GM21515 (cell line): ENCODE measurements around the gene SLC20A1.
A peak's percentile ranks its signal among the peaks of the same experiment; 100 is the strongest.

Experiments
- ATAC-seq: cut with Tn5 transposase; IDR thresholded peaks from one replicate; pipeline ENCODE4 v1.9.1; 2021; ENCODE audit not compliant: unreplicated experiment

SLC20A1 gene

GRCh38 chr2:112682101-112682500 is 36.4 kb downstream of the SLC20A1 start:
- no peak for ATAC-seq

GRCh38 chr2:112683550-112684414 is 38.0 kb downstream of the SLC20A1 start:
- ATAC-seq = no peak

GRCh38 chr2:112684415-112684775 is 38.7 kb downstream of the SLC20A1 start:
- ATAC-seq = no peak

GRCh38 chr2:112685271-112685884 is 39.6 kb downstream of the SLC20A1 start:
- no peak for ATAC-seq

- no peak for ATAC-seq
Observed at GRCh38 chr2:112686348-112687217, 40.8 kb downstream of the SLC20A1 start.

- no peak for ATAC-seq
Observed at GRCh38 chr2:112687522-112687921, 41.8 kb downstream of the SLC20A1 start.

GRCh38 chr2:112688086-112688880 is 42.5 kb downstream of the SLC20A1 start:
- no peak for ATAC-seq

- no peak for ATAC-seq
Observed at GRCh38 chr2:112690853-112691401, 45.2 kb downstream of the SLC20A1 start.

GRCh38 chr2:112691881-112692281 is 46.1 kb downstream of the SLC20A1 start:
- no peak for ATAC-seq

GRCh38 chr2:112692495-112692911 is 46.8 kb downstream of the SLC20A1 start:
- peak; percentile 75 for ATAC-seq

GRCh38 chr2:112692918-112693317 is 47.2 kb downstream of the SLC20A1 start:
- ATAC-seq = peak; percentile 11

- no peak for ATAC-seq
Observed at GRCh38 chr2:112693596-112693995, 47.9 kb downstream of the SLC20A1 start.

- ATAC-seq = no peak
Observed at GRCh38 chr2:112694182-112694581, 48.4 kb downstream of the SLC20A1 start.

- ATAC-seq = no peak
Observed at GRCh38 chr2:112698834-112699515, 53.2 kb downstream of the SLC20A1 start.

- ATAC-seq = no peak
Observed at GRCh38 chr2:112699984-112700667, 54.4 kb downstream of the SLC20A1 start.

- no peak for ATAC-seq
Observed at GRCh38 chr2:112701052-112701451, 55.3 kb downstream of the SLC20A1 start.

GRCh38 chr2:112703684-112704083 is 57.9 kb downstream of the SLC20A1 start:
- ATAC-seq = no peak

- ATAC-seq = no peak
Observed at GRCh38 chr2:112705575-112705974, 59.8 kb downstream of the SLC20A1 start.

- ATAC-seq = peak; percentile 45
Observed at GRCh38 chr2:112706170-112706664, 60.5 kb downstream of the SLC20A1 start.
